Osteoblast (primary cell): Measurements from ENCODE around the gene MCOLN1. TPM values are rescaled to one million over a fixed set of nuclear protein-coding genes. Genes with fewer than 3 reads are reported as not detected.

Experiments
- DNase-seq: peaks from one replicate; pipeline ENCODE4 v3.0.0; 2011; ENCODE audit warnings: low spot score, mixed read lengths; ENCODE audit not compliant: insufficient read length; ENCODE audit errors: missing footprints
- H2AFZ ChIP-seq: 2 replicates; pipeline ENCODE4 v1.6.0; 2011; ENCODE audit warnings: mild to moderate bottlenecking, low read length
- H3K27ac ChIP-seq: 2 replicates; pipeline ENCODE4 v1.5.1; 2011; ENCODE audit warnings: mild to moderate bottlenecking, low read depth, low read length, moderate library complexity
- H3K27me3 ChIP-seq: 2 replicates; pipeline ENCODE4 v1.6.0; 2012; ENCODE audit warnings: mild to moderate bottlenecking, control low read depth, inconsistent platforms, low read length, moderate library complexity; ENCODE audit not compliant: insufficient read depth
- H3K36me3 ChIP-seq: 2 replicates; pipeline ENCODE4 v1.5.1; 2011; ENCODE audit warnings: mild to moderate bottlenecking, low read length, control low read depth, moderate library complexity; ENCODE audit not compliant: insufficient read depth
- H3K4me1 ChIP-seq: 2 replicates; pipeline ENCODE4 v1.5.1; 2011; ENCODE audit warnings: mild to moderate bottlenecking, low read length, control low read depth, moderate library complexity; ENCODE audit not compliant: insufficient read depth
- H3K4me2 ChIP-seq: 2 replicates; pipeline ENCODE4 v1.6.0; 2011; ENCODE audit warnings: mild to moderate bottlenecking, low read length; ENCODE audit not compliant: insufficient read depth
- H3K4me3 ChIP-seq: fragments of 200-600 bp; sonication (generic); 3 replicates; pipeline ENCODE4 v1.5.1; 2012; ENCODE audit warnings: mild to moderate bottlenecking, low read length, inconsistent platforms; ENCODE audit not compliant: insufficient read depth
- H3K79me2 ChIP-seq: 2 replicates; pipeline ENCODE4 v1.6.0; 2012; ENCODE audit warnings: mild to moderate bottlenecking, low read length, control low read depth, inconsistent platforms; ENCODE audit not compliant: insufficient read depth
- H3K9me3 ChIP-seq: 2 replicates; pipeline ENCODE4 v1.5.1; 2011; ENCODE audit warnings: low read depth, low read length, control low read depth
- H4K20me1 ChIP-seq: 2 replicates; pipeline ENCODE4 v1.6.0; 2012; ENCODE audit warnings: mild to moderate bottlenecking, low read length, control low read depth; ENCODE audit not compliant: insufficient read depth
- CTCF ChIP-seq: IDR thresholded peaks from 2 replicates; pipeline ENCODE4 v1.5.1; 2011; ENCODE audit warnings: mild to moderate bottlenecking, low read depth, low read length, moderate library complexity; ENCODE audit errors: extremely low read depth
- total RNA-seq: library from RNA; depleted of rRNA; stranded (reverse); fragments of >200 nt; gene quantifications from 2 replicates; pipeline ENCODE4 v1.2.3, GENCODE V29; 2012

Gene MCOLN1
- total RNA-seq, 1 donor: 16.6 TPM

DNA sequence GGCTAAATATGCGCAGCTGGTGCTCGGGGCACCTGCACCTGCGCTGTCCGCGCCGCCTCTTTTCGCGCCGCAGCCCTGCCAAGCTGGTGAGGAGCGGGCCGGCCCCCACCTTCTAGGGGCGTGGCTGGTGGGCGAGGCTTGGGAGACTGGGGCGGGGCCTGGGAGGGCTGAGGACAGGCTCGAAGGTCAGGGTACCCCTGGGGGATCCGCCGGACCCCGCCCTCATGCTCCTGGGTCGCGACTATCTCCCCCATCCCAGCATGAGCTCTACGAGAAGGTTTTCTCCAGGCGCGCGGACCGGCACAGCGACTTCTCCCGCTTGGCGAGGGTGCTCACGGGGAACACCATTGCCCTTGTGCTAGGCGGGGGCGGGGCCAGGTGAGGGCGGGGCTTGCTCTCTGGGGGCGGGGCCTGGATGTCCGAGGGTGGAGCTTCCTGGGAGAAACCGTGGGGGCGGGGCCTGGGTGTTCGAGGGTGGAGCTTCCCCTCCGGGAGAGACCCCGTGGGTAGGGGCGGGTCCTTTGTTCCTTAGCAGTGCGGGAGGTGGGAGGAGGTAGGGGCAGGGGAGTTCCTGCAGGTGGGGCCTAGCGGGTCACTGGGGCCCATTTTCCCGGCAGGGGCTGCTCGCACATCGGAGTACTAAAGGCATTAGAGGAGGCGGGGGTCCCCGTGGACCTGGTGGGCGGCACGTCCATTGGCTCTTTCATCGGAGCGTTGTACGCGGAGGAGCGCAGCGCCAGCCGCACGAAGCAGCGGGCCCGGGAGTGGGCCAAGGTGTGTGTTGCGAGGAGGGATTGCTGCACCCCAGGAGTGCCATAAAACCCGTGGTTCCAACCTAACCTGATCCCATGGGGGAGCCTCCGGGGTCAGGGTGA, 32.8 kb downstream of the MCOLN1 start:
- Histone ChIP-seq H3K9me3 (no peaks in the 10 kb centered on the region), H2AFZ (no peak overlapping the region), H3K27me3 (no peaks in the 10 kb centered on the region), H3K4me1 (no peaks in the 10 kb centered on the region), H3K4me3 (no peak overlapping the region), H3K27ac (no peak overlapping the region), H4K20me1 (no peaks in the 10 kb centered on the region), H3K79me2 (no peaks in the 10 kb centered on the region), H3K4me2 (no peak overlapping the region), H3K36me3 (peaks cover 41% of the 10 kb centered on the region)
- TF ChIP-seq CTCF: no peak
- peak; percentile 89 for DNase-seq

DNA sequence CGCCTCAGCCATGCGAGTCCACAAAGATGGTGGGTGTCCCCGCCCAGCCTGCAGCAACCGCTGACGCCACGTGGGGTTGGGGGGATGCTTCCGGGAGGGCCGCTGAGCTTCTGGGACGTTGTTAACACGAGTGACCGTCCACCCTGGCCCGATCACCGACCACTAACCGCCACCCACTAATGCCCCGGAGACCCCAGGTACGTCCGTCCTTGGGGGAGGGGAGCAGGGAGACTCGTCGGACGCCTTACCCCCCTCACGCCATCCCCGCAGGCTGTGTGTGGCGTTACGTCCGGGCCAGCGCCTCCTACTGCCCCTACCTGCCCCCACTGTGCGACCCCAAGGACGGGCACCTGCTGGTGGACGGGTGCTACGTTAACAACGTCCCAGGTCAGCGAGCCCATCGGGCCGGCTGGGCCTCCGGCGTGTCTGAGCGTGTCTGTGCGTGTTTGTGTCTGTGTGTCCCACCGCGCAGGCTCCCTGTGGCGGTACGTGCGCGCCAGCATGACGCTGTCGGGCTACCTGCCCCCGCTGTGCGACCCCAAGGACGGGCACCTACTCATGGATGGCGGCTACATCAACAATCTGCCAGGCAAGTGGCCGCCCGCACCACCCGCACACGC, 34.4 kb downstream of the MCOLN1 start:
- no peaks in the 10 kb centered on the region for H3K4me1 ChIP-seq
- no peak overlapping the region for H3K27ac ChIP-seq
- H3K79me2 ChIP-seq: no peaks in the 10 kb centered on the region
- no peak overlapping the region for H2AFZ ChIP-seq
- no peak overlapping the region for H3K4me2 ChIP-seq
- H3K27me3 ChIP-seq: no peaks in the 10 kb centered on the region
- H3K9me3 ChIP-seq: no peaks in the 10 kb centered on the region
- peaks cover 40% of the 10 kb centered on the region for H3K36me3 ChIP-seq
- H3K4me3 ChIP-seq: no peak overlapping the region
- no peak for TF ChIP-seq CTCF
- DNase-seq: peak; percentile 71
- no peaks in the 10 kb centered on the region for H4K20me1 ChIP-seq

- H3K4me2 ChIP-seq: no peak overlapping the region
- no peaks in the 10 kb centered on the region for H3K27me3 ChIP-seq
- no peaks in the 10 kb centered on the region for H3K9me3 ChIP-seq
- H3K4me3 ChIP-seq: no peak overlapping the region
- H4K20me1 ChIP-seq: peaks cover 3% of the 10 kb centered on the region
- no peaks in the 10 kb centered on the region for H3K79me2 ChIP-seq
- no peaks in the 10 kb centered on the region for H3K4me1 ChIP-seq
- peaks cover 40% of the 10 kb centered on the region for H3K36me3 ChIP-seq
- no peak overlapping the region for H2AFZ ChIP-seq
- no peak overlapping the region for H3K27ac ChIP-seq
- peak; percentile 37 for DNase-seq
- no peak for TF ChIP-seq CTCF
Observed at GRCh38 chr19:7558667-7559066, 36.2 kb downstream of the MCOLN1 start.

DNA sequence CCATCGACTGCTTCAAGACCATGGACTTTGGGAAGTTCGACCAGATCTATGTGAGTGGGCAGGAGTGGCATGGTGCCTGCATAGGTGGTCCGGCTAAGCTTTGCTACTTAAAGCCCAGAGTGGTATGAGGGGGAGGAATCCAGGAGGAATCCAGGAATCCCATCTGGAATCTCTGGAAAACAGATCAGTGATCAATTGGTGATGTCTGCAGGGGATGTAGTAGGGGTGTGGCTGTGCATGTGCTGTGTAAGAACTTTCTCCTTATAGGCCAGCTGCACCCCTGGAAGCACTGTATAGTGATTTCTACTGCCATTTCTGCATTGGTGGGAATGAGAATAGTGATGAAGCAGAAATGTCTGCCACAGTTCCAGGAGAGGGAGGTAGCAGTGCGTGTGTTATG, 36.7 kb downstream of the MCOLN1 start:
- no peak overlapping the region for H2AFZ ChIP-seq
- peak; percentile 54 for DNase-seq

More for the DNA sequence above, 36.7 kb downstream of the MCOLN1 start:
- Histone ChIP-seq H3K9me3 (no peaks in the 10 kb centered on the region), H3K4me1 (no peaks in the 10 kb centered on the region), H3K79me2 (no peaks in the 10 kb centered on the region), H3K27me3 (no peaks in the 10 kb centered on the region), H3K4me3 (no peak overlapping the region), H3K27ac (no peak overlapping the region), H3K4me2 (no peak overlapping the region), H4K20me1 (peaks cover 3% of the 10 kb centered on the region), H3K36me3 (peaks cover 40% of the 10 kb centered on the region)
- TF ChIP-seq CTCF: no peak
